Measurements from ENCODE around the gene SLC6A17.
A peak's percentile ranks its signal among the peaks of the same experiment; 100 is the strongest.

The SLC6A17 gene

GRCh38 chr1:110174961-110175360 lies 24.7 kb downstream of the SLC6A17 start:
- DNase-seq (ENCODE audit: low read depth) = no peak

GRCh38 chr1:110176299-110176956 lies 26.1 kb downstream of the SLC6A17 start:
- no peak for DNase-seq (ENCODE audit: low read depth)

GRCh38 chr1:110177775-110178174 lies 27.5 kb downstream of the SLC6A17 start:
- DNase-seq (ENCODE audit: low read depth) = no peak

- DNase-seq (ENCODE audit: low read depth) = no peak
Measured at GRCh38 chr1:110183642-110184167, 33.4 kb downstream of the SLC6A17 start.

- DNase-seq (ENCODE audit: low read depth) = no peak
Measured at GRCh38 chr1:110184446-110184845, 34.2 kb downstream of the SLC6A17 start.

GRCh38 chr1:110185181-110185580 lies 34.9 kb downstream of the SLC6A17 start:
- no peak for DNase-seq (ENCODE audit: low read depth)

GRCh38 chr1:110186558-110186957 lies 36.3 kb downstream of the SLC6A17 start:
- no peak for DNase-seq (ENCODE audit: low read depth)

- no peak for DNase-seq (ENCODE audit: low read depth)
Measured at GRCh38 chr1:110187139-110187890, 37.0 kb downstream of the SLC6A17 start.

GRCh38 chr1:110188035-110188618 lies 37.8 kb downstream of the SLC6A17 start:
- no peak for DNase-seq (ENCODE audit: low read depth)

GRCh38 chr1:110189181-110189580 lies 38.9 kb downstream of the SLC6A17 start:
- no peak for DNase-seq (ENCODE audit: low read depth)

- DNase-seq (ENCODE audit: low read depth) = no peak
Measured at GRCh38 chr1:110190282-110190929, 40.1 kb downstream of the SLC6A17 start.

- no peak for DNase-seq (ENCODE audit: low read depth)
Measured at GRCh38 chr1:110192541-110192940, 42.2 kb downstream of the SLC6A17 start.

- no peak for DNase-seq (ENCODE audit: low read depth)
Measured at GRCh38 chr1:110195196-110195595, 44.9 kb downstream of the SLC6A17 start.

- peak; percentile 17 for DNase-seq (ENCODE audit: low read depth)
Measured at GRCh38 chr1:110196917-110197765, 46.8 kb downstream of the SLC6A17 start.

- DNase-seq (ENCODE audit: low read depth) = no peak
Measured at GRCh38 chr1:110197905-110198629, 47.8 kb downstream of the SLC6A17 start.

GRCh38 chr1:110198746-110199145 lies 48.5 kb downstream of the SLC6A17 start:
- no peak for DNase-seq (ENCODE audit: low read depth)

GRCh38 chr1:110200190-110200589 lies 49.9 kb downstream of the SLC6A17 start:
- no peak for DNase-seq (ENCODE audit: low read depth)

- DNase-seq (ENCODE audit: low read depth) = no peak
Measured at GRCh38 chr1:110200666-110201065, 50.4 kb downstream of the SLC6A17 start.

- DNase-seq (ENCODE audit: low read depth) = no peak
Measured at GRCh38 chr1:110201157-110201825, 51.0 kb downstream of the SLC6A17 start.

- peak; percentile 8 for DNase-seq (ENCODE audit: low read depth)
Measured at GRCh38 chr1:110203021-110203661, 52.8 kb downstream of the SLC6A17 start.
